NCI-H1436 treated with DMSO at 0.1 percent for 48 hours (cell line): ENCODE measurements around the gene ABTB2.

Experiments
- DNase-seq: peaks from one replicate; lab custom pipeline; 2025; lab: John Stamatoyannopoulos, UW

ABTB2 gene

DNA sequence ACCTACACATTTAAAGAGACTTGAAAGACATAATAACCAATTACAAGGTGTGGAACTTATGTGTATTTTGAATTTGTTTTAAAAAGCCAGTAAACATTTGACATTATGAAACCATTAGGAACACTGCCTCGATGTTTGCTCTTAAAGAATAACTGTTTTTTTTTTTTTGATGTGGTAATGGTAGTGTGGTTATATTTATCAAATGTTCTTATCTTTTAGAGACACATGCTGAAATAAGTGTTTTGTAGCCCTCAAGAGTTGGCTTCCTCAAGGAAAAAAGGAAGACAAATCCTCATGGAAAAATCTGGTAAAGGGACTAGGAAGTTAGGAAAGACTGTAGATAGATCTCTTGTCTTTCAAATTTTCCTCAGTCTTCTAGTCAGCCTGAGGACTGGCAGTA lies 2.2 kb upstream of the ABTB2 start:
- no peak for DNase-seq

DNA sequence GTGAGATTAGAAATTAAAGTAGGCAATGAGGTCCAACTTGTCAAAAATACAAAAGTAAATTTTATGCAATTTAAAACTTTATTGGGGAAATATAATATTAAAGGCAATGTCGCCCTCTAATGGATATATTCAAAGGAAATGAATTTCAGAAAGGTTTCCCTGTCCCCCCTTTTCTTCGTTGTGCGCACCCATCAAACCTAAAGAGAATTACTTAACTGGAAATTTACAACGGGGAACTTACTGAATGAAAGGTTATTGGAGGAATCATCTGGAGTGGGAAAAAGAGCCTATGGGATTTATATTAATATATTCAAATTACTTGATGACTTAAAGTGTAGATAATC lies 1.7 kb upstream of the ABTB2 start:
- DNase-seq = no peak

GRCh38 chr11:34358728-34359547 lies 1.1 kb upstream of the ABTB2 start:
- no peak for DNase-seq

GRCh38 chr11:34358258-34358727 lies 483 bp upstream of the ABTB2 start:
- DNase-seq = no peak

- no peak for DNase-seq
Measured at GRCh38 chr11:34356913-34357700, 703 bp downstream of the ABTB2 start.

- no peak for DNase-seq
Measured at GRCh38 chr11:34356576-34356912, 1.3 kb downstream of the ABTB2 start.

DNA sequence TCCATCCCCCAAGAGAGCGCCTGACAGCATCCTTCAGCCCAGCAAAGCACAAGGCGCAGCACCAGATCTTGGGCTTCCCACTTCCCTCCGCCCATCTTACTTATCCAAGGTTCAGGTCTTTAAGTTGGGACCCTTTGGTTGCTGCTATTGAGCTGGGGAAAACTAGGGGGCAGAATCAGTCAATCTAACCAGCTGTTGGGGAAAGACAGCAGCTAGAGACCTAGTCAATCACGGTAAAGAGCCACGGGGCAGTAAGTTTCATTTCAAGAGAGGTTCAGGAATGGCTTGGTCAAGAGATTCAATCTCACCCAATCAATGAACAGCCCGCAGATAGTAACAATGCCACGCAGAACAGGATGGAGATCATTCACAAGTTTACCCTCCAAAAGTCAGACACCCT lies 1.7 kb downstream of the ABTB2 start:
- no peak for DNase-seq

DNA sequence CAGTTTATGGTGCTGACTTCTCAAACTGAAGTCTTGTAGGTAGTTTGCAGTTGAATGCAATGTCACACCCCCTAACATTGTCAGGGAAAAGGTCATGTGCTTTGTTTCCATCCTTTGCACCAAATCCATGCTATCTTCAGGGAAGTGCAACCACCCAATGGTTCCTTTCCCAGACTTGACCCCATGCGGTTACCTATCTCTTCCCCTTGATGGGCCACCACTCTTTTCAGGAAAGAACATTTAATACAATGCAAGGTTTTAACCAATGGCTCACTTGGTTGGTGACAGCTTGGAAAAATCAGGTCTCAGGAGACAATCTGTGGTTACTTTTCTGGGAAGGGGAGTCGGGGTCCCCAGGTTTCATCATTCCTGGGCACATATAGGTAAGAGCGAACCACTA lies 2.1 kb downstream of the ABTB2 start:
- DNase-seq = no peak

- DNase-seq = no peak
Measured at GRCh38 chr11:34354782-34355181, 3.0 kb downstream of the ABTB2 start.

DNA sequence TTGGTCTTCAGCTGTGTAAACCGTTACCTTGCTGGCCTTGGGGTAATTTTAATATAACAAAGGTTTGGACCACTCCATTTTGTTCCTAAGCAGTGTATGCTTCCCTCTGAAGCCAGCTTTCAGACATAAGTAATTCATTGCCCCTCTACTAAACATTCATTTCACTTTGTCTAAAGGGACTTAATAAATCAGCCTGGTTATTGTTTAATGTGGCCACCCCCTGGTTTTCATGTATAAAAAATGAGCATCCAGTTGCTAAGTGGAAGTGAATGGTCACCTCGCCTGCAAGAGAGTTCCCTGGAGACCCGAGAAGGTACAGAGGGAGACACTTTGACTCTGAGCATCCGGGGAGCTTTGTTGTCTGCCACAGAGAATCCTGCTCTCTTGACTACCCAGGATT lies 3.9 kb downstream of the ABTB2 start:
- DNase-seq = no peak

DNA sequence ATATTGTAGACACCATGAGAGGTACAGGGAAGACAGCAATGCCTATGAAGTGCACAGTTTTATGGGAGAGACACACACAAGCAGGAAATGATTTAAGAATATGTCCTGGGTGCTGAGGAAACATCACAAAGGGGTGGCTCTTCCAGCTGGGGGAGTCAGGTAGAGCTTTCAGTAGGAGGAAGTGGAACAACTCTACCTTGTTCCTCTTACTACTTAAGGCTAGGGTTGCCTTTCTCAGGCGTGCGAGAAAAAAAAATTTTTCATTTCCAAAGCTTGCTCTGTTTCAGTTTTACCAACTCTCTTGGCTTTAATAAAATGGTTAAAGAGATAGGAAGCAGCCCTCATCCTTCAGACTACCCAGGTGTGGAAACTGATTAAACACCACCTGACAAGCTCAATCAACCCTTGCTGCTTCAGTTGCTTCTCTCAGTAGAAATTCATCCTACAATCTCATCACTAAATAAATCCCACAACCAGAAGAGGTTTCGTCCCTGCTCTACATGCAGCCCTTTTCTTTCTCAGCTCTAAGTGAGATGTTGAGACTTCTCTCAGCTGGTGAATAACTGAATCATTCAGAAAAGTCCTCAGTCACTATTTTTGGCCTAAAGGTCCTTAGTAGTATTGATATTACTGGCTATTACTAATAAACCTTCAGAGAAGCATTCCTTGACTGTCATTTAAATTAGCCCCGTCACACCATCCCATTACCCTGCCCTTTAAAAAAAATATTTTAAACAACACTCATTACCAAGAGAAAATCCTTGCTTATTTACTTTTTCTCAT lies 5.9 kb downstream of the ABTB2 start:
- DNase-seq = no peak

DNA sequence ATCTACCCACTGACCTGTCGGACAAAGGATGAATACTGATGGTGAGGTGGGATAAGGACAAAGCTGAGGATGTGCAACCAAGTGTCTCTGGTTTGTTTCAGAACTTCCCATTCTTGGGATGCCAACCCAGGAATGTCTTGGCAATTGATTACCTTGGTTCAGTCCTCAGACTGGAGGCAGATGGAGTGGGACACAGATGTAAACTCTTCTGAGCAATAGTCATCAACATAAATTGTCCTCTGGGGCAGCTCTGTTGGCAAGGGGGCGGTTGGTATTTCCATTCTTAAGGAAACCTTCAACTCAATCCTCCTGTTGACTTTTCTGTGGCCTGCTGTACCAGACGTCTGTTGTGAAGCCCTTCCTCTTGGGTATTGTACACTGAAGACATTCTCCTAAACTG lies 6.8 kb downstream of the ABTB2 start:
- DNase-seq = no peak

GRCh38 chr11:34349882-34350281 lies 7.9 kb downstream of the ABTB2 start:
- DNase-seq = no peak

DNA sequence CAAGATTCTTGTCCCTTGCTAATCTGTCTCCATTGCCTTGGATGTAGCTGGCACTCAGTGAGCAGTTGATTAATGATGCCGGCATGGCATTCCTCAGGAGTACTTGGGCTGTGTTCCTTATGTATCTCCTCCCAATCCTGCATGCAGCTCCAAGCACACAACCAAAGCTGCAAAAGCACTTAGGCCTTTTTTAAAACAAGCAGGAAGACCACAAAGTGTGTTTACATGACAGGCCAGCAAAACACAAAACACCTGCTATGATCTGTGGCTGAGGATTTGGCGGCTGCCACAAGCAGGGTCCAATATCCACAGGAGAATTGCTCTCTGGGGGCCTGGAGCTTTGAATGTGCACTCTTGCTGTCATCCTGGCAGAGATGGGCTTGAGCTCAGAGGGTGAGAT lies 8.9 kb downstream of the ABTB2 start:
- DNase-seq = no peak

DNA sequence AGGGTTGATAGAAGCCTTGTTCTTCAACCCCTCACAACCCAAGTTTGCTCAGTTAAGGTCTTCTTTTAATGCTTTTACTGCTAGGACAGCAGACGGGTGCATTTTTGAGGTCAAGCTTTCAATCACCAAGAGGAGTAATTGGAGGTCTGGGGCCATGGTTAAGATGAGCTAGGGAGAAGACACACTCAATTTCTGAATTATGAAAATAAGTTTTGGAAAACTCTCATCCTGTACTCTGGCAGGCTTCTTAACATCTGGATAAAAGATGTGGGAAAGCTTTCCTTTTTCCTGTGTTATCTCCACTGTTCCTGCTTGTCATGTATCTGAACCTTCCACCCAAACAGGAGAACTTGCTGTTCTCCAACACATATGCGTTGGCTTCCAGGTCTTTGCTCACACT lies 9.7 kb downstream of the ABTB2 start:
- no peak for DNase-seq

DNA sequence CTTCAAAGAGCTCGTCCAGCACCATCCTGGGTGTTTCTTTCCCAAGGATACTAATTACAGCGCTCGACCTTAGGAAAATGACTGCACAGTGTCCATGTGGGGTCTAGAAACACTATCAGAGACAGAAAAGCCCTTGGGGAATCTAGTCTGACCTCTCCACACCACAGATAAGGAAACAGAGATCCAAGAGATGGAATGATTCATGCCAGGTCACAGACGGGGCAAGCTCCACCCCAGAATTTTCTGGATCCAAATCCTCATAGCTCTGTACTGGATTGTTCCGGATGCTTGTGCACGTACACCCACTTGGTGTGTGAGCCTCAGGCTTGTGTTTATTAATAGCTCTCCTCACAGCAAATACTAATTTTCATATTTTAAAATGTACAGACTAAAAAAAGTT lies 11.3 kb downstream of the ABTB2 start:
- no peak for DNase-seq

DNA sequence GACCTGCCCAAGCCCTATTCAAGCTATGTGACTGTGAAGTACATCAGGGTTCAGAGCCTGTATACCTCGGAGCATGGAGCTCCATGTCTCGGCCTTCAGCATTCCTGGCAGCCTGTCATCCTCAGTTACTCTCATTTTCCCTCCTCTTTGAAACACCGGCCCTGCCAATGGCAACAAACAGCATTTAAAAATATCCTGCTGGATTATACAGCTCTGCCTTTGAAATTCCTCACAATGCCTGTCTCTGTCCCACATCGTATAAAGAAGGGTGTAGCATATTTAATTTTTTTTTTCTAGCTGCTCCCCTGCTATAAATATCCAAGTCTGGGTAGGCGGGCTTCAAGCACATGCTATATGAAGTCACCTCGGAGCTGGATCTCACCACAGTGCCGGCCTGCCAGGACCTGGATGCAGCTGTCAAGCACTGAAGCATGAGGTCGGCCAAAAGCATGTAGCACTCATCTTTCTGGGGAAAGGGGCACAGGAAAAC lies 11.8 kb downstream of the ABTB2 start:
- no peak for DNase-seq

DNA sequence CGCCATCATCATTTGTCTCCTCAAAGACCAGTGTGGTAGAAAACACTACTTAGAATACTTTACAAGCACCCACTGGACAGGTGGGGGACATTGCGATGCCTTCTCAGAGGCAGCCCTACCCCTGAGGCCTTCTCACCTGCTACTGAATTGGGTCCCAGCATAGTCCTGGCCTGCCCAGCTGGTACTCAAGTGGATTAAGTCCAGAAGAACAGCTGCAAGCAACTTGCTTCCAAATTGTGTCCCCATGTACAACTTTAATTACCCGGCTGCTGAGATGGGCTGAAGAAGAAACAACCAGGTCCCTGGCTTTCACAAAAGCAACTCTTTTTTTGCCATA lies 12.3 kb downstream of the ABTB2 start:
- no peak for DNase-seq

- DNase-seq = no peak
Measured at GRCh38 chr11:34344768-34345539, 12.9 kb downstream of the ABTB2 start.

GRCh38 chr11:34344410-34344767 lies 13.4 kb downstream of the ABTB2 start:
- DNase-seq = no peak

DNA sequence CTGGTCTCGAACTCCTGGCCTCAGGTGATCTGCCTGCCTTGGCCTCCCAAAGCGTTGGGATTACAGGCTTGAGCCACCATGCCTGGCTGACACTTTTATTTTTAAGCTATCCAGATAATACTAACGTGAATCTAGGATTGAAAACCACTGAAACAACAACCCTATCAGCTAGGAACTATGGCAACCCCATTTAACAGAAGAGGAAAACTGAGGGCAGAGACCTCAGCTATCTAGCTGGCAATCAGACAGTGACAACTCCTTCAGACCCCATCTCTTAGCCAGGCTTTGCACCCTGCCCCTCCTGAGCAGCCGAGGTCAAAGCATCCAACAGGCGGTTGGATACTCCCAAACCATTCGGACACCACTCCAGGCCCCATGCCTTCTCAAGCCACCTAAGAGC lies 14.1 kb downstream of the ABTB2 start:
- DNase-seq = no peak

- no peak for DNase-seq
Measured at GRCh38 chr11:34343153-34343552, 14.7 kb downstream of the ABTB2 start.
